Fibroblast of gingiva (primary cell): ENCODE results near the gene LYRM1.
"Not testable (repeated sequence)": the region's sequence is repeated elsewhere in the genome, so short reads cannot be mapped to it uniquely, and the experiment has no call there.

Experiments
- DNase-seq: peaks from one replicate; pipeline ENCODE4 v3.0.0-alpha.2; 2011; ENCODE audit warnings: low read depth

LYRM1 gene

DNA sequence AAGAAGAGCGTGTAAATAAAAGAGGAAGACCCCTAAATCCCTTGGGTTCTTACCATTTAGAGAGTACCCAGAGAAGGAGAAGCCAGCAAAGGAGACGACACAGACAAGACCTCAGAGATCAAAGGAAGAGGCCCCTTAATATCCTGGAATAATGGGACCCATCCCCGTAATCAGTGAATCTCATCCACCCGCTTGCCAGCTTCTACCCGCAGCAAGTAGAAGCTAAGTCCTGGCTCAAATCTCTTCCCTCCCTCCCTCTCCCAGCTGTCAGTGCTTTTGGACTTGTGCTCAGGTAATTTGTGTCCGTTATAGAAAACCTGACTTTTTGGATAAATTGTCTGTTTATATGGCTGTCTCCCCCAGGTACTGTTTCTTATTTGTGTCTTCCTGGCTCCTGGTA, 1.9 kb downstream of the LYRM1 start:
- DNase-seq = no peak

- no peak for DNase-seq
Measured at GRCh38 chr16:20903116-20903898, 2.7 kb downstream of the LYRM1 start.

GRCh38 chr16:20903899-20904506, 3.4 kb downstream of the LYRM1 start:
- DNase-seq = no peak

GRCh38 chr16:20904507-20905081, 4.0 kb downstream of the LYRM1 start:
- peak; percentile 68 for DNase-seq

DNA sequence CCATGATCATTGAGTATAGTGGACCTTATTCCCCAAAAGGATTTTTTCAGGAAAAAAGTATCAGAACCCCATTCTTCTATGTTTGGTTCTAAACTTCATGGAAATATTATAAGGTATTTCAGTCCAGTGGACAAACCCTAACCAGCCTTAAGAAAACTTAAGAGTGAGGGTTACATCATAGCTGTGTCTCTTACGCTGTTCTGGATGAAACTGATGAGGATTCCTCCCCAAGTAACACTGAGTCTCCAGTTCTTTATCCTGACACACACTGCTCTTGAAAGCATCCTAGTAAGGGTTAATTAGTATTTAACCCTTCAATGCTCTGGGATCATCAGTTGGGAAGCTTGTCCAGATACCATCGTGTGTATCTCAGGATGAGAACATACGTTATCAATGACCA, 5.0 kb downstream of the LYRM1 start:
- DNase-seq = peak; percentile 41

DNA sequence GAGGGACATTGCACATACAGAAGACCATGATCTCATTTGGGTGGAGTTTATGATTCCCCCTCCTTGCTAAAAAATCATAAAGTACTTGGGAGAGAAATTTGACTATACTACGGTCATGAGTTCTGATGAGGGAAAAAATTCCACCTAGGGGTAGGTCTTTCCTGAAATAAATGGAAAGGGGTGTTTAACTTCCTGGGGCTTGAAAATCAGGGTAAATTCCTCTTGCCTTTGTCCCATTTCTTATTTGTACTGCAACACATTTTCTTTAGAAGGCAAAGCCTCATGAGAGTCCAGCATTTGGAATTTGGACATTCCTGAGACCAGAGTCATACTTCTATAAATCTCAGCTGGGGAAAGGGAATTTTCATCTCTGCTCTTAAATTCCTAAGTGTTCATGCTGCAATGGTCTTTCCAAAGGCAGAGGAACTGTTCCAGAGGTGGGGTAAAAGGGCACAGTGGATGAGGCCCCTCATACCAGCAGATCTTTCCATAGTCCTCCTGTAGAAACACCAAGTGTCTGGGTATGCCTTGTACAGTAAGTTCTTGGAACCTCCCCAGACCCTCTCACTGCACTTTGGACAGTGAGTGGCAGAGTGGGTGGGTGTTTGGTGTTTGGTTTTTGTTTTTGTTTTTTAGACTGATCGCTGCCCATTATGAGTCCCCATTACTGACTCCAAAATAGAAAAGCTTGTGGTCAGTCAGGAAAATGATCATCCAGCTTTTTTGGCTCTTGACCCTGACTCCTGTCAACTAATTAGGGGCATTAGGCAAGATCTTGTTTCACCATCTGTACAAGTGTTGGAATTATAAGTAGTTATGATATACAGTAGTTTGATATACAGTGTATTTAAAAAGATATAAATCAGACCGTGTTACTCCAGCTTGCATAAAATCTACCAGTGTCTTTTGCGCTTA, 6.0 kb downstream of the LYRM1 start:
- peak; percentile 94 for DNase-seq

DNA sequence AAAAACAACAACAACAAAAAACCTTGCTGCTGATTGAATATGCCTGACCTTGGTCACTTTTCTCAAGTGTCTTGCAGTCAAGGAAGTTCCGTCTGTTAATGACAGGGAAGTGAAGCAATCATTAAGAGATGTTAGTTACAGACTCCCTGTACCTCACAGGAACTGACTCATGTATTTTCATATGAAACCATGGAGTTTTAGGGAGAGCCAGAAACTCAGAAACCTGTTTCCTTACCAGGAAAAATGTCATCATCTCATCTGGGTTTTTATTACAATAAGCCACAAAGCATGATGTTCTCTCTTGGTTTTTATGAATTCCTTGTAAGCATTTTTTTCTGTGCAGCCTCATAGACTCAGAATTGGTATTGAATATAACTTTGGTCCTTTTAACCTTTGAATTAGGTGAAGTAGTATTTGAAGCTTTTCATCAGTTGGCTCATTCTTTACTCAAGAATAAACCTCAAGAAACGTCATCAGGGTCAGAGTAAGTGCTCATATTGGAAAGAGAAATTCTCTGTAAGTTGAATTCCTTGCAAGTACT, 10.3 kb downstream of the LYRM1 start:
- DNase-seq = peak; percentile 90

DNA sequence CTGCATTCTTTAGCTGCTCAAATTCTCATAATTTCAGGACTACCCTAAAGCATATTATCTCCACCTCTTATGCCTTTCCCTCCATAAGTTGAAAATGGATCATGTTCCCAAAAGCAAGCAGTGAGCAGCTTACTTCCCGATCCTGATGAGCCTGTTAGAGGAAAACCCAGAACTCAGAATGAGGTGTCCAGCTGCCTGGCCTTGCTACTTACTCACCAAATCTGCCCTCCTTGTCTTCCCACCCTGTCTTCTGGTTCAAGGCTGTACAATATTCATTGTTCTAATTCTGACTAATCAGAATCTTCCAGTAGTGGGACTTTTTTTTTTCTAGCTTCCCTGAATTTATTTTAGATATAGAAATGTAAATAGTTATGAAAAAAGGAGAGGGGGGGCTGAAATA, 10.8 kb downstream of the LYRM1 start:
- DNase-seq = no peak

GRCh38 chr16:20916289-20916688, 15.7 kb downstream of the LYRM1 start:
- DNase-seq = no peak

DNA sequence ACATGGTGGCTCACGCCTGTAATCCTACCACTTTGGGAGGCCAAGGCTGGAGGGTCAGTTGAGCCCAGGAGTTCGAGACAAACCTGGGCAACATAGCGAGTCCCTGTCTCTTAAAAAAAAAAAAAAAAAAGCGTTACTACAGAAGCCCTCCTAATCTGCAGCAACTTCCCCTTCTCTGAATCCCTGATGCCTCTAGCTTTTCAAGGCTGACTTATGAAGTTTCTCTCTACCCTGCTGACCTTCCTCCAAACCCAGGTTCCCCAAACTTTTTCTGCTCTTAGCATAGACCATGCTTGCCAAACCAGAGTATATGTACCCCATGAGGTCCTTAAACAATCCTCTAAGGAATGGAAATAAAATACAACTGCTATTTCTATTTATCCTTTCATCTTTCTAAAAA, 16.4 kb downstream of the LYRM1 start:
- DNase-seq = no peak

GRCh38 chr16:20918486-20919239, 18.1 kb downstream of the LYRM1 start:
- DNase-seq = peak; percentile 75

GRCh38 chr16:20920091-20920490, 19.5 kb downstream of the LYRM1 start:
- no peak for DNase-seq

GRCh38 chr16:20920799-20921198, 20.2 kb downstream of the LYRM1 start:
- DNase-seq = no peak

DNA sequence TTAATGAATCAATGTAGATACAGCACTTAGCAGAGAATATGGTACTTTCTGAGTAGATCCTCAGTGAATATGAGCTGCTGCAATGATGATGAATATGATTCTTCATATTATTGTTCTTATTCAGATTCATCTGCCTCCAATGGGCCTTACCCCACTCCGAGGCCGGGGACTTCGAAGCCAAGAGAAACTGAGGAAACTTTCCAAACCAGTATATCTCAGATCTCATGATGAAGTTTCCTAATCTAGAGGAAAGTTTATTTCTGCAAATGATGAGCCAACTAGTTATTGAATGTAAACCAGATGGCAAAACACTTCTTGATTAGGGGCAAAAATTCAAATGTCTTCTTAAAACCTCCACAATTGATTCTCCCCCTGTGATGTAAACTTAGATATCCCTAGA, 23.3 kb downstream of the LYRM1 start:
- DNase-seq = peak; percentile 38

DNA sequence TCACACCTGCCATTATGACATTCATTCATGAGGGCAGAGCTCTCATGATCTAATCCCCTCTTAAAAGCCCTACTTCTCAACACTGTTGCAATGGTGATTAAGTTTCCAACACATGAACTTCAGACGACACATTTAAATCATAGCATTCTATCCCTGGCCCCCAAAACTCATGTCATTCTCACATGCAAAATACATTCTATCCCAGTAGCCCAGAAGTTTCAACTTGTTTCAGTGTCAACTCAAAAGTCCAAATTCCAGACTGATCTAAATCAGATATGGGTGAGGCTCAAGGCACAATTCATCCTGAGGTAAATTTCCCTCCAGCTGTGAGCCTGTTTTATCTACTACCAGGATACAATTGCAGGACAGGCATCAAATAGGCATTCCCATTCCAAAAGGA, 25.2 kb downstream of the LYRM1 start:
- DNase-seq = no peak

GRCh38 chr16:20928774-20929411, 28.3 kb downstream of the LYRM1 start:
- peak; percentile 69 for DNase-seq

- not testable (repeated sequence) for DNase-seq
Measured at GRCh38 chr16:20929676-20930364, 29.2 kb downstream of the LYRM1 start.

GRCh38 chr16:20930365-20930690, 29.8 kb downstream of the LYRM1 start:
- DNase-seq = no peak

DNA sequence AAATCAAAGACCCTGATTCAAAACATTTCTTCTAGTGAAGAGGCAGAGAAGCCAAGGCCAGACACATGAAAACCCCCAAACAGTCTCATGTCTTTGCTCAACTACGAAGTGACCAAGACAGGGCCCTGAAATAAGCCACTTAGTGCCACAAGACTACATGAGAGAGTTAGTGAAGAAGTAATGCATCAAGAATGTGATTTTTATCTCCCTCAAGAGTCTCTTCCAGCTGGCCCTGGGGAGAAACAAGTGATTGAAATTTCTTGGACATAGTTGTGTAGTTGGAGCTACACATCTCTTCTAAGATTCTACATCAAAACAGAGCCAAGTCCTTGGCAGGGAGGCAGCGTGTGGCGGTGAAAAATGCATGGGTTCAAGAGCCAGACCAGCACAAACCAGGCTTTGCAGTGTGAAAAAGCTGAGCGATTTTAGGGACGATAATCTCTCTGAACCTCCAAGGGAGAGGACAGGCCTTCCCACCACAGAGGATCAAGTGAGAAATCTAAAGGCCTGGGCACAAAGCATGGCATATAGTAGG, 30.6 kb downstream of the LYRM1 start:
- no peak for DNase-seq

DNA sequence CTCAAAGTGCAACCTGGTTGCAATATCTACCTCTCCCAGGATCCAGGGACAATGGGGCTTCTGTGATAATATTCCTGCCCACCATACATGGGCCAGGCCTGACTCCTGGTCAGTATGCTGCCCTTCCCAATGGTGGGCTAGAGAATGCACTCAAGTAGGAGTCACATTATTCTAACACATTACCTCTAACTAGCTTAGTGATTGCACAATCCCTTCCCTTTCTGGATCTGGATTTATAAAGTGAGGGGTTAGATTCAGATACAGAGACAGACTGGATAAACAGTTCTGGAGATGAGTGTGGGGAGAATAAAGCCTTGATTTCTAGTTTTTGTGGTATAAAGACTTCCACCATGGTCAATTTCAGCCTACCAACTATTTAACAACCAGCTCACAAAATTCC, 33.0 kb downstream of the LYRM1 start:
- DNase-seq = no peak
